Suprapubic skin (tissue), 4 donors: ENCODE results near the gene OMP.

Source experiments
- CTCF ChIP-seq, 2 donors: fragments of 200-600 bp in 1 of 2; fragments of 450-650 bp in 1 of 2; sonication (generic) in 1 of 2; IDR thresholded peaks; one replicate each; pipeline ENCODE4 v1.5.1; 2016 to 2019; ENCODE audit warnings: antibody characterized with exemption in 2 of 2, mild to moderate bottlenecking in 1 of 2, moderate library complexity in 1 of 2
- EP300 ChIP-seq: sonication (generic); formaldehyde crosslinking; IDR thresholded peaks from one replicate; pipeline ENCODE4 v1.6.1; 2017; ENCODE audit warnings: antibody characterized with exemption
- POLR2A ChIP-seq, 2 donors: fragments of 450-650 bp; IDR thresholded peaks; one replicate each; pipeline ENCODE4 v1.6.1; 2017; ENCODE audit warnings: antibody characterized with exemption in 2 of 2, mild to moderate bottlenecking in 2 of 2, moderate library complexity in 2 of 2
- POLR2AphosphoS5 ChIP-seq, 3 donors: sonication (generic); formaldehyde crosslinking; IDR thresholded peaks; one replicate each; pipeline ENCODE4 v1.6.1; 2017; ENCODE audit warnings: antibody characterized with exemption in 3 of 3

GRCh38 chr11:77126156-77126775 is 23.6 kb downstream of the OMP start:
- TF ChIP-seq POLR2AphosphoS5 (IDR thresholded peaks at IDR 0.05) (no peak), POLR2A (IDR thresholded peaks at IDR 0.05) (no peak), CTCF (IDR thresholded peaks at IDR 0.05) (no peak), EP300 (no peak)
